SH-SY5Y (cell line): ENCODE results near the gene TSSK6.

ENCODE experiments used
- GATA2 ChIP-seq: IDR thresholded peaks from 2 replicates; pipeline ENCODE4 v1.6.1; 2011; ENCODE audit warnings: mild to moderate bottlenecking, low read depth, low read length
- GATA3 ChIP-seq: IDR thresholded peaks from 2 replicates; pipeline ENCODE4 v1.6.1; 2011; ENCODE audit warnings: low read depth, mild to moderate bottlenecking, low read length, moderate library complexity

Gene TSSK6

DNA sequence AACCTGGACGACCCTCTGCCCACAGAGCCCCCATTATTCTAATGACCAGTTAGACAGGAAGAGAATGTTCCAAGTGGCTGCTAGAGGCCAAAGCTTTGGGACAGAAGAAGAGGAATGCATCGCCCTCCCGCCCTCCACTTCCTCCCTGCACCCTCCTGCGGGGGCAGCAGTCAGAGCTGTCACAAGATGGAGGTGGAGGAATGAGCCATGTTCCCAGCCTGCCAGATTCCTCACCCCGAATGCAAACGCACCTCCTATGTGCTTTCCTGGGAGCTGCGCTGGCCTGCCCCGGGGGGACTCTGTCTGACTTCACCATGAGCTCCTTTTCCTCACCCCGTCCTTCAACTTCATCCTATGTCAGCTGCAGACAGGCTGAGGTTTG, 15.1 kb upstream of the TSSK6 start:
- TF ChIP-seq GATA2 (no peak), GATA3 (no peak)

DNA sequence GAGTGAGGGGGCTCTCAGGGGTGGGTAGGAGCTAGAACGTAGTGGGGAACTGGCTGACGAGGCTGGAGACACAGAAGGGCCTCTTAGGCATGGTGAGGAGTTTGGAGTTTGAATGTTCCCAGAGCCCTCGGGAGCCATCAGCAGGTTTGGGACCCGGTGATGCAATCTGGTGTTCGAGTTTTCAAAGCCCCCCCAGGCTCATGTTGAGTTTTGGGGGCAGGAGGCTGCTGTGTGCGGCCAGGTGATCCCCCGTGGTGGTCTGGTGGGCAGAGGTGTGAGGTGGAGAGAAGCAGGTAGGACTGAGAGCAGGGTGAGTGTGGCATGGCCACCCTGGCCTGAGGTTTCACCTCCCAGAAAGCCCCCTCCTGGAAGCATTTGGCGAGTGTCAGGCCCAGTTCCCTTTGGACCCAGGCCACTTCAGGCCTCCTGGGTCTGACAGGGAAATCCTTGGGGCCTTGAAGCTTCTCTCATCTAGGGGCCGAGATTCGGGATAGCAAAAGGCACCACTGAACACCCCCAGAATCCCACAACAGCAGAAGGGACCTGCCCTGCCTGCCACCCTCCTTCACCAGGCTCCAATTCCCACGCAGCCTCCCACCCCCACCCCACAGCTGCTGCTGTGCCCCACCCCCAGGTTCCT, 14.6 kb upstream of the TSSK6 start:
- TF ChIP-seq GATA2 (no peak), GATA3 (no peak)

DNA sequence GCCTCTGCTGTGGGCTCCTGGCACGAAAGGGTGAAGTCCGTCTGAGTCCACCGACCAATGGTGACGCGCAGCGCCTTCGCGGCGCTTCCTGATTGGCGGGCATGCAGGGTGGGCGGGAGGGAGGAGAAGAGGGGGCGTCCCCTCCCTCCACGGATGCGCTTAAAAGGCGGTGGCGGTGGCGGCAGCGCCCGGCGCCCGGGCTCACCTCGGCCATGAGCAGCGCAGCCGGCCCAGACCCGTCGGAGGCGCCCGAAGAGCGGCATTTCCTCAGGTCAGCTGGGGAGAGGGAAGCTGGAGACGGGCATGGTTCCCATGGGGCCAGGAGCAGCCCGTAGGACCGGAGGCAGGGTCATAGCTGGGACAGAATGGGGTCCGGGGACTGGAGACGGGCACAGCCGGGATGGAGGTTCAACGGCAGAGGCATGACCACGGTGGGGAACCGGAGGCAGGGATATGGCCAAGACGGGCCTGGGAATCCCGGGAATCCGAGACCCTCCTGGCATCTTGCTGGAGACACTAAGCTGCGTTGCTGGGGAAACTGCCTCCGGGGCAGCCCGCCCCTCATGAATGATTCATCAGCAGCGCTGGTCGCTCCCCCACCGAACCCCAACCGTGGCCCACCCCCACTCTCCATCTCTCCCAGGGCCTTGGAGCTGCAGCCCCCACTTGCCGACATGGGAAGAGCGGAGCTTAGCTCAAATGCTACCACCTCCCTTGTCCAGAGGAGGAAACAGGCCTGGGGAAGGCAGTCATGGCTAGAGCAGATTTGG, 13.6 kb upstream of the TSSK6 start, which contains the start of gene YJEFN3:
Gene YJEFN3 (plus strand): TSS at position 191 of the 770 bp plus-strand sequence. CDS start 22 bp downstream, at position 213.
- TF ChIP-seq GATA3 = no peak
- TF ChIP-seq GATA2 = no peak

DNA sequence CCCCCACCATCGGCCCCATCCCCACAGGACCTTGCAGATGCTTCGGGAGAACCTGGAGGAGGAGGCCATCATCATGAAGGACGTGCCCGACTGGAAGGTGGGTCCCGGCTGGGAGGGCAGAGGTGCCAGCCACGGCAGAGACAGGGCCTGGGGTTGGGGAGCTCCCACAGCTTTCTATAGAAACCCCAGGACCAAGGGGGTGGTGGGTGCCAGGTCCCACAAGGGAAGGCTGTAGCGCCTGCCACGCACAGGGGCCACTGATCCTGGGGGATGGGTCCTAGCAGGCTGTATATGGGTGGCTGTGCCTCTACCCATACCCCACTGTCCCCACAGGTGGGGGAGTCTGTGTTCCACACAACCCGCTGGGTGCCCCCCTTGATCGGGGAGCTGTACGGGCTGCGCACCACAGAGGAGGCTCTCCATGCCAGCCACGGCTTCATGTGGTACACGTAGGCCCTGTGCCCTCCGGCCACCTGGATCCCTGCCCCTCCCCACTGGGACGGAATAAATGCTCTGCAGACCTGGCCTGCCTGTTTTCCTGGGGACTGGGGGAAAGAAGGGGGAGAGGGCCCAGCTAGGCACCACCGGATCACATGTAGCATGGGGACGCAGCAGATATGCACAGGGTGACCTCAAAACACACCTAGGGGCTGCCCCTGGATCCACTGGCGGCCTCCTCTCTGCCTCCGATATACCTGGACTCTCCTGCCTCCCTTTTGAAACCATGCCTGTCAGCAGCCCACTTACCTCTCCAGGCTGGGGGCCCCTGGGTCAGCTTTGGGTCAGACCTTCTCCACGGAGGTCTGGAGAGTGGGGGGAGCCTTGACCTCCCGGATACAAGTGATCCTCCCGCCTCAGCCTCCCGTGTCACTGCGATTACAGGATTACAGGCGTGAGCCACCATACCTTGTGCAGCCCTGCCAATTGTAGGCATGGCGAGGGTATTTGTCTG, 12.6 kb upstream of the TSSK6 start:
- no peak for TF ChIP-seq GATA2
- TF ChIP-seq GATA3 = no peak

DNA sequence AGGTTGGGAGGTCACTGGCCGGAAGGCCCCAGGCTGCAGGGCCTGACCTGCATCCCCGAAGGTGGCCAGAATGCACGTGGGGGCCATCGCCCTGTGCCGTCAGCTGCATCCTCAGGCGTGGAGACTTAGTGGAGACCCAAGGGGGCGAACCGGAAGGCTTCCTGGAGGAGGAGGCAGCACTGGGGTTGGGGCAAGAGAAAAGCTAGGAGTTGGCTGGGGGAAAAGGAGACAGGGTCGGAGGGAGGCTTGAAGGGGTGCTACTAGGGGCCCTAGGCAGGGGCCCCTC, 12.0 kb upstream of the TSSK6 start:
- TF ChIP-seq GATA3 (no peak), GATA2 (no peak)

DNA sequence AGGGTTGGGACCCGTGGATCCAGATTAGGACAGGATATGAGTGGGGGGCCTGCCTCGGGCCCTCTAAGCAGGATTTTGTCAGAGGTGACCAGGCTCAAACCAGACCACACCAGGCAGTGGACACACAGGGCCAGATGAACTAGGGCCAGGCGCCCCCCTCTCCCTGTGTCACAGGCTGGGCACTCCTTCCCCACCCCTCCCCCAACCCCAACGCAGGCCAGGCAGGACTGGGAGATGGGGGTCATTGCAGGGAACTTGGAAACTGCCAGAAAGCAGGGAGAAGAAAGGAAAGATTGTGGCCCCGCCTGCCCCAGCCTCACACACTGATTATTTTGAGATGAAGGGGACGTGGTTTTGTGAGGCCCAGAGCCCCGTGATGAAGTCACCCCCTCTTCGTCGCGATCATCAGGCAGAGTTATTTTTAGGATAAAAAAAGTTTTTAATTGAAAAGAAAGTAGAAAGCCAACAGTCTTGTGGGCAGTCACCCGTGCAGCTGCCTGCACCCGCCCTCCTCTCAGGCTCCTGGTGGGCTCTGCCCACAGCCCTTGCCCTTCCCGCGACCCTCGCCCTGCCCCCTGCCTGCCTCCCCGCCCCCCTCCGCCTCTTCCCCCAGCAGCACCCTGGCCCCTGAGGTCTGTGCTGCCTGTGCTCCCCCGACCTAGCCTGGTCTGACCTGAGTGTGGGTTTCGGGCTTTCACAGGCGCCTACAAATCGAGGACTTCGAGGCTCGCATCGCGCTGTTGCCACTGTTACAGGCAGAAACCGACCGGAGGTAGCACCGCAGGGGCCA, 11.4 kb upstream of the TSSK6 start:
- TF ChIP-seq GATA2 (no peak), GATA3 (no peak)

DNA sequence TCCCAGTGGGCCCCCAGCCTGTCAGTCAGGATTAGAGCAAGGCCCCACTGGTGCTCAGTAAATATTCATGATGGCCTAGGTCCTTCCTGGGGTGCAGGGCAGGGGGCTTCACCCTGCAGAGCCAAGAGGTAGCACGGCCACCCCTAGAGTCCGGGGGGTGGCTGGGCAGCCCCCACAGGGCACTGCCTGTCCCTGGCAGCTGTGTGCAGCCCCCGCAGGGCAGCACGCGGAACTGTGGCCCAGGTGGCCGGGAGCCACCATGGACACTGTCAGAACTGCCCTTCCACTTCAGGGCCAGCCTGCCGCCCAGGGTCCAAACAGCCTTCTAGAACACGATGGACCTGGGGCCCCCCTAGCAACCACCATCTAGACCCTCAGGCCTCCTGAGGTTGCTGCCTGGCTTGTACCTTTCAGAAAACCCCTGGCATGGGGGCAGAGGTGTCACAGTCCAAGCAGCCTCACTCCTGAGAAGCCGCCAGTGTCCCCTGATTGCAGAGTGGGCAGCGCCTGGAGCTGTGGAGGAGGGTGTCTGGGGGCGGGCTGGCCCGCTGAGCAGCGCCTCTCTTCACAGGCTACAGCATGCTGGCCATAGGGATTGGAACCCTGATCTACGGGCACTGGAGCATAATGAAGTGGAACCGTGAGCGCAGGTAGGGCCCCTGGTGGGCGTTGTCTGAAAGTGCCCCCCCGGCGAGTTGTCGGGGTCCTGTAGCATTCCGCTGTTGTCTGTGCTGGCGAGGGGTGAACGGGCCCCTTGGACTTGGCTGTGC, 10.4 kb upstream of the TSSK6 start:
- no peak for TF ChIP-seq GATA2
- TF ChIP-seq GATA3 = no peak

DNA sequence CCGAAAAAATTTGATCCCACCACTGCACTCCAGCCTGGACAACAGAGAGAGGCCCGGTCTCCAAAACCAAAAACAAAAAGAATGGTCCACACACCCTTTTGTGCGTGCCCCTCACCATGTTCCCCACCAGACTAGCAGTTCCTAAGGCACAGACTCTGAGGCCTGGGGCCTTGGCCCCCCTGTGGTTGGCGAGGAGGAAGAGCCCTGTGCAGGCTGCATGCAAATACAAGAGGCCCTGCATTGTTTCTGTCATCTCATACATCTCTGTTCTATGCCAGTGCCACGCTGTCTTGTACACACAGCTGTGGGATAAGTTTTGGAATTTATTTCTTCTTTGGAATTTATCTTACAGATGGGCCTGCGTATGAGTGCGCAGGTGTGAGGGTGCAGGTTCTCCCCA, 8.7 kb upstream of the TSSK6 start:
- TF ChIP-seq GATA3 = no peak
- TF ChIP-seq GATA2 = no peak

DNA sequence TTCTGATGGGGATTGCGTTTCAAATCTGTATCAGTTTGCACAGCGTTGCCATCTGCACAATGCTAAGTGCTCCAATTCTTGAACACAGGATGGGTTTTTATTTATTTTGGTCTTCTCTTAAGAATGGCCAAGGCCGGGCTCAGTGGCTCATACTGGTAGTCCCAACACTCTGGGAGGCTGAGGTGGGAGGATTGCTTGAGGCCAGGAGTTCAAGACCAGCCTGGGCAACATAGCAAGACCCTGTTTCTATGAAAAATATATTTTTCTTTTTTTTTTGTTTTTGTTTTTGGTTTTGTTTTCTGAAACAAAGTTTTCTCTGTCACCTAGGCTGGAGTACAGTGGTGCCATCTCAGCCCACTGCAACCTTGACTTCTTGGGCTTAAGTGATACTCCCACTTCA, 7.8 kb upstream of the TSSK6 start:
- no peak for TF ChIP-seq GATA2
- TF ChIP-seq GATA3 = no peak

DNA sequence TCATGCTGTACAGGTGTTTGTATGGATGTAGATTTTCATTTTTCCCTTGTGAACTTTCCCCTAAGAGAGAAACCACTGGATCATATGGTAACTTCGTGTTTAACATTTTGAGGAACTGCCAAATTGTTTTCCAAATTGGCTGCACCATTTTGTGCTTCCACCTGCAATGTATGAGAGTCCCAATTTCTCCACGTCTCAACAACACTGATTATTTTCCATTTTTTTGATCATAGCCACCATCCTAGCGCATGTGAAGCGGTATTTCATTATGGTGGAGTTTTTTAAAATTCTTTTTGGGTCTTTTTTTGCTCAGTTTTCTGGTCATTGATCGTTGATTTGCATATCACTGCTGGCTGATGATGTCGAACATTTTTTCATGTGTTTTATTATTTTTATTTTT, 5.6 kb upstream of the TSSK6 start:
- TF ChIP-seq GATA2 (no peak), GATA3 (no peak)

DNA sequence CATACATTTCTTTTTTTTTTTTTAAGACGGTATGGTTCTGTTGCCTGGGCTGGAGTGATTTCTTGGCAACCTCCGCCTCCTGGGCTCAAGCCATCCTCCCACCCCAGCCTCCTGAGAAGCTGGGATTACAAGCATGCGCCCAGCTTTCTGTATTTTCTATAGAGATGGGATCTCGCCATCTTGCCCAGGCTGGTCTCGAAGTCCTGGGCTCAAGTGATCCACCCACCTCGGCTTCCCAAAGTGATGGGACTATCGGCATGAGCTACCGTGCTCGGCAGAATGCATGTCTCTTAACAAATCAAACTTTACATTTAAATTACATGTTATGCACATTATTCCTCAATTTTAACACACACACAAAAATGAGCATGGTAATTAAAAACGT, 1.9 kb upstream of the TSSK6 start:
- TF ChIP-seq GATA2 (no peak), GATA3 (no peak)

DNA sequence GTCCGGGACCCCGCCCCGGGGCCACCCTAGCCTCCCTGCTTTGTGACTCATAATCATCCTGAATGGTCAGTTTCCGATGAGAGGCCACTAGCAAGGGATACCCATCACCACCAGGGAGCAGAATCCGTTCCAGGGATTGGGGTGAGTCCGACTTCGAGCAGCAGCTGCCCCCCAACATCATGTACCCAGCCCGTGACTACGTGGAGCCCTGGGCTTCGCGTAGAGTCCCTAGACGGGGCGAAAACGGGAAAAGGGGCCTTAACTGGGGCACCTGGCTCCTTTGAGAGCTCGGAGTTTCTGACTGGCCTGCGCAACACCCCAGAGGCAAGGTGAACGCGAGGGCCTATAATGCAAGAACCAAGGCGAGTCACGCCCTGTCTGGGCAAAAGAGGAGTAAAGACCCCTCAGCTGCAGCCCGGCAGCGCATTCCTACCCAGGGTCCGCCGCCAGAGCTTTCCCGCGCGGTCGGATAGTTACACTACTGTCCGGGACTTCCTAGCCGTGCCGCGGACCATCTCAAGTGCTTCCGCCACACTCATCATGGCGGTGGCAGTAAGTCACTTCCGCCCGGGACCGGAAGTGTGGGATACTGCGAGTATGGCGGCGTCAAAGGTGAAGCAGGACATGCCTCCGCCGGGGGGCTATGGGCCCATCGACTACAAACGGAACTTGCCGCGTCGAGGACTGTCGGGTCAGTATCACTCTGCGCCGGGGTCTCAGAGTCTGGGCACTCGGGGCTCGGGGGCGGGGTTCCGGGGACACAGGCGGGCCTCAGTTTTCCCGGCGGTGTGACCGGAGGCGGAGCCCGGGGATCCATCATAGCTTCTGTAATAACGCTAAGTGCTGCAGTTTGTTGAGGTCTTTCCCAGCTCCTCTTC, 533 bp upstream of the TSSK6 start, which contains the start of gene NDUFA13:
Gene NDUFA13 (plus strand): TSS at position 584 of the 878 bp plus-strand sequence. CDS start 14 bp downstream, at position 598.
- TF ChIP-seq GATA3 (no peak), GATA2 (no peak)

DNA sequence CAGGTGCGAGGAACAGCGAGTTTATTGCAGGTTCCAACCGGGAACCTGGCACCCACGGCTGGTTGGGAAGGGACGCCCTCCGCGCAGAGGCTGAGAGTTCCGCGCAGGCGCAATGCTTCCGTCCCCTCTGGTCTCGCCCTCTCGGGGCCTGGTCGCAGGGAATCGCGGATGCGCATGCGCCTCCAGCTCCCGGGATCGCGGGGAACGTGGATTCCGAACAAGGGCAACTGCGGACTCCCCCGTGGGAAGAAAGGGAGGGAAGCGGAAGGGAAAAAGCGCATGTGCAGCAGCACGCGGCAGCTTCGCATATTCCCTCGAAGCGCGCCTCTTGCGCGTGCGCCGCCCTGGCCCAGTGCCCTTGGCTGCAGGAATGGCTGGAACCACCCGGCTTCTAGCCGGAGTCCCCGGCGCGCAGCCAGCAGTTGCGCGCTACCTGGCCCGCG, 1.1 kb downstream of the TSSK6 start:
- TF ChIP-seq GATA2 (no peak), GATA3 (no peak)
